ENCODE measurements around the gene IL20RA. TPM values are rescaled to one million over a fixed set of nuclear protein-coding genes. Genes with fewer than 3 reads are reported as not detected.

The IL20RA gene
- total and polyA plus RNA-seq, 2 of the 8 experiments (the other 6 are each of a cell fraction or from before 2014, with no cell fraction given): 1.3 to 1.7 TPM

DNA sequence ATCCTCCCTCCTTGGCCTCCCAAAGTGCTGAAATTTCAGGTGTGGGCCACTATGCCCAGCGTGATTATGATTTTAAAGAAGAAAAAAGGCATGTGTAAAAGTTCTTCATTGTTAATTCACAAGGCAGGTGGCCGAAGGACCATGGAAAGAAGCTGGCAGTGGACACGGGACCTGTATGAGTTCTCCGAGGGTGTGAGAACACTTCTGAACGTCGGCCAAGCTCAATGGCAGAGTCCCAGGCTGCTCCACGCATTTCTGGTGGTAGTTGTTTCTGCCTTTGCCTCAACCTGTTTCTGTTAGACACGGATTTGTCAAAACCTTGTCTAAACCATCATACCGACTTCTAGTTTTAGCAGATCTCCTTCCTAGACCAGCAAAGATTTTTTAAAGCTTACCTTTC is 36.6 kb downstream of the IL20RA start (continued):
- TF ChIP-seq, protein P1, sequence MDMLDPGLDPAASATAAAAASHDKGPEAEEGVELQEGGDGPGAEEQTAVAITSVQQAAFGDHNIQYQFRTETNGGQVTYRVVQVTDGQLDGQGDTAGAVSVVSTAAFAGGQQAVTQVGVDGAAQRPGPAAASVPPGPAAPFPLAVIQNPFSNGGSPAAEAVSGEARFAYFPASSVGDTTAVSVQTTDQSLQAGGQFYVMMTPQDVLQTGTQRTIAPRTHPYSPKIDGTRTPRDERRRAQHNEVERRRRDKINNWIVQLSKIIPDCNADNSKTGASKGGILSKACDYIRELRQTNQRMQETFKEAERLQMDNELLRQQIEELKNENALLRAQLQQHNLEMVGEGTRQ (IDR thresholded peaks at IDR 0.05; ENCODE audit: low read length): no peak
- no peak for TF ChIP-seq SIX5 (IDR thresholded peaks at IDR 0.05; ENCODE audit: low read depth, low read length)
- TF ChIP-seq BACH1 (IDR thresholded peaks at IDR 0.05; ENCODE audit: low read length): no peak
- no peak for TF ChIP-seq JUND (IDR thresholded peaks at IDR 0.05; ENCODE audit: low read length)
- TF ChIP-seq KDM4A (IDR thresholded peaks at IDR 0.05; ENCODE audit: low read depth, low read length, severe bottlenecking): no peak
- no peak for TF ChIP-seq CREB1 (IDR thresholded peaks at IDR 0.05)
- TF ChIP-seq BRCA1 (IDR thresholded peaks at IDR 0.05; ENCODE audit: low read depth, low read length): no peak
- TF ChIP-seq CHD2 (IDR thresholded peaks at IDR 0.05; ENCODE audit: low read length): no peak
